Ovary (tissue), 3 donors: ENCODE results near the gene RASGEF1C.

Experiments
- POLR2A ChIP-seq: fragments of 450-650 bp; IDR thresholded peaks from one replicate; pipeline ENCODE4 v1.6.1; 2017; ENCODE audit warnings: antibody characterized with exemption, mild to moderate bottlenecking, moderate library complexity
- TF ChIP-seq, protein P1 (sequence below), 3 donors: fragments of 450-650 bp in 2 of 3; fragments of 200-600 bp in 1 of 3; IDR thresholded peaks; one replicate each; pipeline versions ENCODE4 v1.5.1 to v1.8.0; 2016 to 2022; ENCODE audit warnings: antibody characterized with exemption in 3 of 3, mild to moderate bottlenecking in 1 of 3
- donor health status: DM: no; HTN: no; CAD: no.

DNA sequence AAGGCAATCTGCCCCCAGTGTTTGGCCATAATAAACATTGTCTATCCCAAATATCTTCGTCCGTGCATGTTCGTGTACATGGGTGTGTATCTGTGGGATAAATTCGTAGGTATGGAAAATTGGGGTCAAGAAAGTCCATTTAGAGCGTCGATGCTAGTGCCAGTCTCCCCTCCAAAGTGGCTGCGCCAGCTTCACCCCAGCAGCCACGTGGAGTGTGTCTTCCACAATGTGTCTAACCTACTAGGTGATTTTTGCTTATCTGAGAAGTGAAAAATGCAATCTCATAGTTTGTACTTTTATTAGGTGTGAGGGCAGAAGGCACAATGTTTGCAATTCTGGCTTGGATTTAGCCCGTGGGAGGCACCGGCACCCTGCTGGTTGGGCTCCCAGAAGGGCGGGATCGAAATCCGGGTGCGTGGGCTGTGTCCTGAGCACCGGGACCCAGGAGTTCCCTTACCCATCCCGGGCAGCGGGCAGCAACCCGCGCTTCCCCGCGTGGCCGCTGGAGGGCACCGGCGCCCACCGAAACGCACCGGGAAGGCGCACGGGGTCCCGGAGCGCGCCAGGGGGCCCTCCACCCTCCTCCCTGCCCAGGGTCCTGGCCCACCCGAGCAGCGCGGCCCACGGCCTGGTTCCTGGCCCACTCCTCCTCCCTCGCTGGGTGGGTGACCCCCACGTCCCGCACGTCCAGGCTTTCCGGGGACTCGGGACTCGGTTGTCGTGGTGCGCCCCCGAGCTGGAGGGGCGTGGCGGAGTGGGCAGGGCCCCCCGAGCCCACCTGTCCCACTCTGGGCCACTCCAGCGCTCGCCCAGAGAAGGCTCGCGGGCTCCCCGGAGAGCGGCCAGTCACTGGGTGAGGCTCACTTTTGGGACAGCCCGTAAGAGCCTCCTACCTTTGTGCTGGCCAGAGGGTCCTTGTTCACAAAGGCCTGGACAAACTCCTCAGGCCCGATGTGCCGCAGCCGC is 82.0 kb downstream of the RASGEF1C start:
- TF ChIP-seq, protein P1, sequence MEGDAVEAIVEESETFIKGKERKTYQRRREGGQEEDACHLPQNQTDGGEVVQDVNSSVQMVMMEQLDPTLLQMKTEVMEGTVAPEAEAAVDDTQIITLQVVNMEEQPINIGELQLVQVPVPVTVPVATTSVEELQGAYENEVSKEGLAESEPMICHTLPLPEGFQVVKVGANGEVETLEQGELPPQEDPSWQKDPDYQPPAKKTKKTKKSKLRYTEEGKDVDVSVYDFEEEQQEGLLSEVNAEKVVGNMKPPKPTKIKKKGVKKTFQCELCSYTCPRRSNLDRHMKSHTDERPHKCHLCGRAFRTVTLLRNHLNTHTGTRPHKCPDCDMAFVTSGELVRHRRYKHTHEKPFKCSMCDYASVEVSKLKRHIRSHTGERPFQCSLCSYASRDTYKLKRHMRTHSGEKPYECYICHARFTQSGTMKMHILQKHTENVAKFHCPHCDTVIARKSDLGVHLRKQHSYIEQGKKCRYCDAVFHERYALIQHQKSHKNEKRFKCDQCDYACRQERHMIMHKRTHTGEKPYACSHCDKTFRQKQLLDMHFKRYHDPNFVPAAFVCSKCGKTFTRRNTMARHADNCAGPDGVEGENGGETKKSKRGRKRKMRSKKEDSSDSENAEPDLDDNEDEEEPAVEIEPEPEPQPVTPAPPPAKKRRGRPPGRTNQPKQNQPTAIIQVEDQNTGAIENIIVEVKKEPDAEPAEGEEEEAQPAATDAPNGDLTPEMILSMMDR (IDR thresholded peaks at IDR 0.05), result peak in 1 of 3 donors; percentile 33
- TF ChIP-seq POLR2A, result no peak
